GM19035 (cell line): ENCODE data around the gene ALCAM.

ENCODE experiments used
- ATAC-seq: cut with Tn5 transposase; IDR thresholded peaks from one replicate; pipeline ENCODE4 v1.9.1; 2021; ENCODE audit not compliant: unreplicated experiment

Gene ALCAM

DNA sequence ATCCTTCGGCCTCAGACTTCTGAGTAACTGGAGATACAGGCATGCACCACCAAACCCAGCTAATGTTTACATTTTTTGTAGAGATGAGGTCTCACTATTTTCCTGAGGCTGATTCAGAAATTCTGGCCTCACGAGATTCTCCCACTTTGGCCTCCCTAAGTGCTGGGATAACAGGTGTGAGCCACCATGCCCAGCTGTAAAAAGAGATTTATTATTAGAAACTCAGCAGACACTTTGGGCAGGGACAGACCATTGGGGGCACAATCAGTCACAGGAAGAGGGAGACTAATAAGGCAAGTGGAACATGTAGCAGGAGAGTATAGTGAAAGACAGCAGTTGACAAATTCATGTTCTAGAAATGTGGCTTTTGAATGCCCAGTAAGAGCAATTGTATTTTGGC is 252.9 kb downstream of the ALCAM start:
- no peak for ATAC-seq

DNA sequence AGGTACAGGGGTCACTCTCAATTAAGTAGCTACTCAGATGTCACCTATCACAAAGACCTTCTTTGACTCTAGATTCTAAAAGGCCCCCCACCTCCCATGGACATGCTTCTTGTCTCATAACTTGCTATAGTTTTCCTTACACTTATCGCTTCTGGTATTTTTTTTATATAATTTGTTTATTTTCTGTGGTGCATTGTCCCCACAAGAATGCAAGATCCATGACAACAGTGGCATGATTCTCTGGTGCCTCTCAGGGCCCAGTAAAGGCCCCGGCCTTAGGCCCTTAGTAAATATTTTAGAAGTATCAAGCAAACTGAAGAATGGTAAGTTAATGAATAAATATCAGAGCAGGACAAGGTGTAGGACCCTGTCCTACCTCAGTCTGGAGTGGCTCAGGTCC is 253.5 kb downstream of the ALCAM start:
- no peak for ATAC-seq

DNA sequence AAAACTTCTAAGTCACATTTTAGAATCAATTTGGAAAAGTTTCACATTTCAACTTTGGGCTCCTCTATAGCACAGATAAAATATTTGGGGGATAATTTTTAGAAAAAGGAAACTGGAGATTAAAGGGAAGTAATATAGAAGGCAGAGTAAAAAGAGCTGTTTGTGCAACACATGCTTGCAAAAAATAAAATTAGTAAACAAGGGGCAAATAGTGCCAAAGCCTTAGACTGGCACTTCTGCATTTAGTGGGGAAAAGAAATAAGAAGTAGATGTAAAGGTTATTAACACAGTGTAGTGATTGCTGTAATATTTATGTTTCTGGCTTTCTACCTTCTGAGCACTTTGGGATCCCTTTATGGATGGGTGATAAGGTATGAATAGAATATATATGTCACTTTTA is 255.5 kb downstream of the ALCAM start:
- ATAC-seq: no peak
